ENCODE measurements around the gene ZFYVE16.
A peak's percentile ranks its signal among the peaks of the same experiment; 100 is the strongest.

The ZFYVE16 gene

GRCh38 chr5:80481019-80481893 lies 73.4 kb downstream of the ZFYVE16 start:
- no peak overlapping the region for H3K27ac ChIP-seq
- peak; percentile 82 for TF ChIP-seq CTCF (conservative IDR thresholded peaks at IDR 0.05)

GRCh38 chr5:80482578-80482977 lies 74.7 kb downstream of the ZFYVE16 start:
- no peak for TF ChIP-seq CTCF (conservative IDR thresholded peaks at IDR 0.05)
- H3K27ac ChIP-seq = no peak overlapping the region

GRCh38 chr5:80483636-80484232 lies 75.9 kb downstream of the ZFYVE16 start:
- TF ChIP-seq CTCF (conservative IDR thresholded peaks at IDR 0.05) = no peak
- H3K27ac ChIP-seq = no peak overlapping the region

GRCh38 chr5:80487444-80487828 lies 79.6 kb downstream of the ZFYVE16 start:
- no peak for TF ChIP-seq CTCF (conservative IDR thresholded peaks at IDR 0.05)
- peak overlapping the region; percentile 78 for H3K27ac ChIP-seq

- H3K27ac ChIP-seq = peak within 1 kb of the TSS; percentile 78
Observed at GRCh38 chr5:80487829-80488721, 80.2 kb downstream of the ZFYVE16 start, which contains the start of gene FAM151B. Gene FAM151B, plus strand, starts transcription at chr5:80488100. Its CDS starts 24 bp downstream, at chr5:80488124.

GRCh38 chr5:80491296-80491695 lies 83.4 kb downstream of the ZFYVE16 start:
- H3K27ac ChIP-seq = no peak overlapping the region

More at GRCh38 chr5:80487829-80488721, 80.2 kb downstream of the ZFYVE16 start, which contains the start of gene FAM151B:
- peak; percentile 36 for TF ChIP-seq CTCF (conservative IDR thresholded peaks at IDR 0.05)

More at GRCh38 chr5:80491296-80491695, 83.4 kb downstream of the ZFYVE16 start:
- TF ChIP-seq CTCF (conservative IDR thresholded peaks at IDR 0.05) = no peak

All from VCaP (cell line).